OCI-LY7 (cell line): ENCODE results near the gene FRMD5.

Experiments used
- EZH2phosphoT487 ChIP-seq: fragments of 200-600 bp; sonication (generic); IDR thresholded peaks from 2 replicates; pipeline ENCODE4 v1.6.1; 2018; ENCODE audit warnings: low read depth, borderline replicate concordance, mild to moderate bottlenecking, mixed run types, antibody characterized with exemption, low read length, moderate library complexity, mixed read lengths
- TF ChIP-seq, protein P1 (sequence below): fragments of 200-600 bp; sonication (generic); conservative IDR thresholded peaks from 2 replicates; pipeline ENCODE4 v1.5.1; 2014; ENCODE audit warnings: mild to moderate bottlenecking, antibody characterized with exemption, low read length, moderate library complexity, mixed read lengths

DNA sequence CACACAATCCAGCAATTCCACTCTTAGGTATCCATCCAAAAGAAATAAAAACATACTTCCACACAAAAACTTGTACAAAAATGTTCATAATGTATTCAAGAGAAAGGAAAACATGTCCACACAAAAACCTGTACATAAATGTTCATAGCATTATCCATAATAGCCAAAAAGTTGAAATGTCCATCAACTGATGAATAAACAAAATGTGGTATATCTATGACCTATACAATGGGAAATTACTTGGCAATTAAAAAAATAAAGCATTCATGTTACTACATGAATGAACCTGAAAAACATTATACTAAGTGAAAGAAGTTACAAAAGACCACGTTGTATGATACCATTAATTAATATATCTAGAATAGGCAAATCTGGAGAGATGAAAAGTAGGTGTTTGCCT lies 17.9 kb downstream of the FRMD5 start:
- TF ChIP-seq, protein P1, sequence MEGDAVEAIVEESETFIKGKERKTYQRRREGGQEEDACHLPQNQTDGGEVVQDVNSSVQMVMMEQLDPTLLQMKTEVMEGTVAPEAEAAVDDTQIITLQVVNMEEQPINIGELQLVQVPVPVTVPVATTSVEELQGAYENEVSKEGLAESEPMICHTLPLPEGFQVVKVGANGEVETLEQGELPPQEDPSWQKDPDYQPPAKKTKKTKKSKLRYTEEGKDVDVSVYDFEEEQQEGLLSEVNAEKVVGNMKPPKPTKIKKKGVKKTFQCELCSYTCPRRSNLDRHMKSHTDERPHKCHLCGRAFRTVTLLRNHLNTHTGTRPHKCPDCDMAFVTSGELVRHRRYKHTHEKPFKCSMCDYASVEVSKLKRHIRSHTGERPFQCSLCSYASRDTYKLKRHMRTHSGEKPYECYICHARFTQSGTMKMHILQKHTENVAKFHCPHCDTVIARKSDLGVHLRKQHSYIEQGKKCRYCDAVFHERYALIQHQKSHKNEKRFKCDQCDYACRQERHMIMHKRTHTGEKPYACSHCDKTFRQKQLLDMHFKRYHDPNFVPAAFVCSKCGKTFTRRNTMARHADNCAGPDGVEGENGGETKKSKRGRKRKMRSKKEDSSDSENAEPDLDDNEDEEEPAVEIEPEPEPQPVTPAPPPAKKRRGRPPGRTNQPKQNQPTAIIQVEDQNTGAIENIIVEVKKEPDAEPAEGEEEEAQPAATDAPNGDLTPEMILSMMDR: no peak
- no peak for TF ChIP-seq EZH2phosphoT487
